Activated T-cell treated with anti-CD3 and anti-CD28 coated beads for 4 hours (primary cell): ENCODE results near the gene LMF2.

Source experiments
- DNase-seq: peaks from one replicate; pipeline ENCODE4 v3.0.0-alpha.2; 2020

Gene LMF2

DNA sequence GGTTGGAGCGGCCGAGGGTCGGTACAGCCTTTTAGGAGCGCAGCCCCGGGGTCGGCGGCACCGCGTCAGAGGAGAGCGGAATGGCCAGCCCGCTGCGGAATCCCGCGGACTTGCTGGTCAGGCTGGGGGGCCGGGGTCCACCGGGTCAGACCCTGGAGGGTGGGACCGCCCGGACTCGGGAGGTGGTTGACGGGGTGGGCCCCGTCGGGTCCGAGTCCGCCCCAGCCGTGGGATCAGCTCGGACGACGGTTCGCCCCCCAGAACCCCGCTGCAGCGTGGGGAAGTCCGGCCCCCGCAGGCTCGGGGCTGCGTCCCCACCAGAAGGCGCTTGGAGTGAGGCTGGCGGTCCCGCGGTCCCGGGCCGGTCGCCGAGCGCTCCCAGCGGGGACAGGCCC lies 26.5 kb downstream of the LMF2 start:
- no peak for DNase-seq

DNA sequence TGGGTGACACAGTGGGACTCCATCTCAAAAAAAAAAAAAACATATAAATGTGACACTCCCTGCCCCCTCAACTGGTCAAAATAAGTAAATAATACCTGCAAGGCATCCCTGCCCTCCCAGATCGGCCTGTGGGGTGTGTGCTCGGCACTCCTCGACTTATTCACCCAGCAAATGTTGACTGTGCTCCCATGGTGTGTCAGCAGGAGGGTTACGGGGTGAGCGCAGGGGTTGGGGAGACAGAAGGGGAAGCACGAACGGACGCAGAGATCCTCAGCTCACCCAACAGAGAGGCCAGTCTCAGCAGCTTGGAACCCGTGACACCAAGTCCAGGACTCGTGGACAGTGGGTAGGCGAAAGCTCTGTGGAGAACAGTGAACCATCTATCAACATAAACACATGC lies 27.8 kb downstream of the LMF2 start:
- DNase-seq = no peak

DNA sequence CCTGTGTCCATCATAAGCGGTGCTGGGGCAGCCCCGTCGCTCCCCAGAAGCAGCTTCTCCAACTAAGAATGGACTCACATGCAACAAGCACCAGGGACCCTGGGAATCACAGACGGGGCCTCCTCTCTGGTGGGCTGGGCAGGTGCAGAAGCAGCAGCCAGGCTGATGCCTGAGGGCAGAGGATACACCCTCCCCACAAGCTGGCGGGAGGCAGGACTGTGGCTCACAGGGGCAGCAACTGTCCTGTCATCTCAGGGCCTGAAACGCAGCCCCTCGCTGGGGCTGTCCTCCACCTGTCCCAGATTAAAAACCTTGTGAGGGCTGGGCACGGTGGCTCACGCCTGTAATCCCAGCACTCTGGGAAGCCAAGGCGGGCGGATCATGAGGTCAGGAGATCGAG lies 29.6 kb downstream of the LMF2 start:
- DNase-seq = no peak

DNA sequence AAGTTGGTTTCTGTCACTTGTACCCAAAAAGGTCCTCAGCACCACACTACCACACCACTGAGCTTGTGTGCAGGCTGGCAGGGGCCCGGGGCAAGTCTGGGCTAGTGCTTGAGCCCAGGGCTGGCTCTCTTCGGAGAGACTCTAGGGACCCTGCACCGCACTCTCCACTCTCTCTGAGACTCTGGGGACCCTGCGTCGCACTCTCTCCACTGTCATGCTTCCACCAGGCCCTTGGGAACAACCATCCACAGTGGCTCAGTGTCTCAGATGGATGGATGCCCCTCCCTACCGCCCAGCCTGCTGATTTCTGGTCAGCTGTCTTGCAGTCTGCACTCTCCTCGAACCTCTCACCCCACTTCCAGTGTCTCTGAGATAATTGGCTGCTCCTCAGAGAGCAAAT lies 30.6 kb downstream of the LMF2 start:
- DNase-seq = no peak

DNA sequence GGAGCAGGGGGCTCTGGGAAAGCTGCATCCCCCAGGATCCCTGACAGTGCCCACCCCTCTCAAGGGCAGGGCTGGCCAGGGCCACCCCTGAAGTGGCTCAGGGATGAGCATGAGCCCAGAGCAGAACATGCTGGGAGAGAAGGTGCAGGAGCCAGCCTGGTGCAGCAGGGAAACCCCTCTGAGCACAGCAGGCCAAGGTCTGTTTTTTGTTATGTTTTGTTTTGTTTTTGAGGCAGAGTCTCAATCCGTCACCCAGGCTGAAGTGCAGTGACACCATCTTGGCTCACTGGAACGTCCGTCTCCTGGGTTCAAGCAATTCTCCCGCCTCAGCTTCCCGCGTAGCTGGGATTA lies 31.9 kb downstream of the LMF2 start:
- DNase-seq = no peak

DNA sequence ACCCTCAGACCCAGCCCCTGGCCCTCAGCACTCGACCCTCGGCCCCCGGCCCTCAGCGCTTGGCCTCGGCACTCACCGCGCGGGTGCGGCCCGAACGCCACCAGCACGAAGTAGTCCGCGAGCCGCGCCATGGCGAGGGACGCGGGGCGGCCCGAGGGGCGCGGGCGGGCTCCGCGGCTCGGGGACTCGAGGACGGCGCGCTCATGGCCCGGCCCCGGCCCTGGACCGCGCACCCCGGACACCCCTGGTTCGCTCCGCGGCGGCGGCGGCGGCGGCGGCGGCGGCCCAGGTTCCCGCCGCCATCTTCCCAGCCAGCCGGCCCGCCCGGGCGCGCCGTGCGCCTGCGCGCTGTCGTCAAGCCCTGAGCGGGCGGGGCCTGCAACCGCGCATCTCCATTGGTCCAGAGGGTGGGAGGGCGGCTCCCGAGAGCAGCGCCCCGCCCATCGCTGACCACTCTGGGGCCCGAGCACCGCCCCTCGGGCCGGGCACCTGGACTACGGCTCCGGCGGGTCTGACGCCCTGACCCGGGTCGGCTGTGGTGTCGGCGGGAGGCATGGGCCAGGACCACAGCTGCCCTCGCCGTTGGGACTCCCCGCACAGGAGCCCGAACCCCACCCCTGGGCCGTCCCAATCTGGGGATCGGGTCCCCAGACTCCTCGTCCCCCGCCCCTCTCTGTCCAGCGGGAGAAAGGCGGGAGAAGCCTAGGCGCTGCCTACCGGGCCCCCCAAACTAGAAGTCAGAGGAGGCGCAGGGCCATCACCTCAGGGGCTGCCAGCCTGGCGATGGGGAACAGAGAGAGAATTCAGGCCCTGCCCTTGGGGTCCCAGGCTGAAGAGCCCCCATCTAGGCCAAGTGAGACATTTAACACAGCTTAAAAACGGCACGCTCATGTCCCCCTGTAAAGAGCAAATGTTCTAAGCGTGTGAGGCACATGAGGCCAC lies 32.5 kb downstream of the LMF2 start, which contains the start of gene SBF1:
TSS of gene SBF1 (minus strand) at position 326 of the 942 bp plus-strand sequence. CDS start at position 131, 195 bp downstream.
- DNase-seq = peak; percentile 79

DNA sequence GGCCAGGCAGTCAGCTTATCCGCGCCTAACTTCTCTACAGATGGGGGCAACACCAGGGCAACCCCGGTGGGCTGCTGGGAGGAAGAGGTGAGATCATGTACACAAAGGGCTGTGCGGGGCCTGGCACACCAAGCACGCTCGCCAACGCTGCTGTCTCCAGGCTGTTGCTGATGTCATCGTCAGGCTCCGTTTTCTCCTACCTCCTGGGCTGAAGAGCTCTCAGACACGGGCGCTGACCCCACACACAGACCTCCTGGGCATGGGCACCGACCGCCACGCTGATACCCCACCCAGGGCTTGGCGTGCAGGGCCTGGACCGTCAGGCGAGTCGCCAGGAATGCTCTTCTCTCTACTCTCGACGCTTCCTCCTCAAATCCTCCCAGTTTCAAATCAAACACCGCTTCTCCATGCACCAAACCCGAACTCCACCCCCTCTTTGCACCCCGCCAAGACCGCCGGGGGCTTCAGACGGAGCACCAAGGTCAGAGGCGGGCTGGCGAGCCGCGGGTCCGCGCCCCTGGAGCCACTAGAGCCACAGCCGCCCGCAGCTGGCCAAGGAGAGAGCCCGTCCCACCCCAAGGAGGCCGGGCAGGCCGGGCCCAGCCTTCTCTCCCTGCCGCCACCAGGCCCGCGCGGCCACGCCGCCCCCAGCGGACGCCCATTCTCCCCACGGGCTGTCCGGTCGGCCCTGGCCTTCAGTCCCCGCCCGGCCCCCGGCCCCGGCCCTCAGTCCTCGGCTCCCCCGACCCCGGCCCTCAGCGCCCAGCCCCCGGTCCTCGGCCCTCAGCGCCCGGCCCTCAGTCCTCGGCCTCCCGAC lies 33.4 kb downstream of the LMF2 start:
- no peak for DNase-seq

DNA sequence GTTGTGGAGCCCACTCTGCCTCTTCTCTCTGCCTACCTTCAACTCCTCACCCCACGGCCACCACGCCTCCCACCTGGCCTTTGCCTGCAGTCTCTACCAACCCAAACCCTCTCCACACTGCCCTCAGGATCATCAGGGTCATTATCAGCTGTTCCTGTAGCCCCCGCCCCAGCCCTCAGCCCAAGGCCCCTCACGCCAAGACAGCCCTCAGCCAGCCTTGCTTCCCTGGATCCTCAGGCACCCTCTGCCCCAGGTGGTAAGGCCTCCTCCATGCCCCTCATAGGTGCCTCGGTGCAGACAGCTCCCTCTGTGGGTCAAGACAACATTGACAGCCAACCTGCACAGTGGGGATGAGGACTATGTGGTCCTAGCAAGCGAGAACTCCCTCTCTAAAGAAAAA lies 34.4 kb downstream of the LMF2 start:
- DNase-seq = no peak

DNA sequence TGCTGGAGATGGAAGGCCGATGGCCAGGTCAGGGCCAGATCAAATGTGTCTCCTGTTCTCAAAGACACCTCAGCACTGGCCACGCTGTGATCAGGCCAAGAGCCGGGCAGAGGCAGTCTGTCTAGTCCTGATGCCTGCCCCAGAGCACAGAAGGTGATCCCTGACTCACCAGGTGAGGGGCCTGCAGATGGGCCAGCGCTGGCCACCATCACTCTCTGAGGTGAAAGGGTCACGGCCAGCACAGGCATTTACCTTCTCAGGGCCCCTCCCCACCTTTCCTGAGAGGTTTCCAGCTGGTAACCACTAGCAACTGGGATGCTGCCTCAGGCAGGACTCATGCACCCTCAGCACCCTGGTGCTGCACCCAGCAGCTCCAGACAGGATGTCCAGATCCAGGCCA lies 35.5 kb downstream of the LMF2 start:
- DNase-seq = no peak

DNA sequence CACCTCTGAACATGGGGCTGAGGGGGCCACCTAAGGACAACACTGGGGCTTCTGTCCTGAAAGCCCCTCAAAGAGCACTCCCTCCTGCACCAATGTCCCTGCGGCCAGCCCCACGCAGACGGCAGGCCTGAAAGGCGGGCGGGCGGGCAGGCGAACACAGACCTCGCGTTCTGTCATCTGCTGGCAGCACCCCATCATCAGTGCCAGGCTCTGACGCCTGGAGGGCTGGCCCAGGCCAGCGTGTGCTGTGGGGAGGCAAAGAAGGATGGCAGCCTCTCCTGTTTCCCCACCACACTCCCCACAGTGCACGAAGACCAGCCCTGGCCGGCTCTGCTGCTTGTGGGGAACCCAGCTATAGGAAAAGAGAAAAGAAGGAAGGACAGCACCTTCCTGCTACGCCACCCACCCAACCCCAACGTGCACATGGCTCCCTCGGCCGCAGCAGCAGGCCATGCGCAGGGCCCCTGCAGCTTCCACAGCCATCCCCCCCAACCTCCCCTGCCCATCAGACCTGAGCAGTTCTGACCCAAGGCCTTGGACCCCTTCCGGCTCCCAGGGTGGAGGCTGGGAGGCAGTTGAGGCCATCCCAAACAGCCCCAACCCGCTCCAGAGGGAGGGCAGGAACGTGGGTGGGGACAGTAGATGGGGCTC lies 36.2 kb downstream of the LMF2 start:
- DNase-seq = no peak

DNA sequence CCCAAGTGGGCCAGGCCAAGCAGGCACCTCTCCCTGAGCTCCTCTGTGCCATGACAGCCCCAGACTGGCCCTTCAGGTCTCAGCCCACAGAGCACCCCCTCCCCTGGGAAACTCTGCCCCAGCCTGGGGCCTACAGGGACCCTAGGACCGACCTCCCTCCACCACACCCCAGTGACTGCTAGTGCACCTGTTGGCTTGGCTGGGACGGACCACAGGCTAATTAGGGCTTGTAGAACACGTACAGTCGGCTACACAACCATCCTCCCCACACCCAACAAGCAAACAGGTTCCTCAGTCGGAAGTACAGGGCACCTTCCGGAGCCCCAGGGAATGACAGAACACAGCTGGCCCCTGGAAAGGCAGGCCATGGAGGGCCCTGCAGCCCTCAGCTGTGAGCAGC lies 37.0 kb downstream of the LMF2 start:
- DNase-seq = no peak

DNA sequence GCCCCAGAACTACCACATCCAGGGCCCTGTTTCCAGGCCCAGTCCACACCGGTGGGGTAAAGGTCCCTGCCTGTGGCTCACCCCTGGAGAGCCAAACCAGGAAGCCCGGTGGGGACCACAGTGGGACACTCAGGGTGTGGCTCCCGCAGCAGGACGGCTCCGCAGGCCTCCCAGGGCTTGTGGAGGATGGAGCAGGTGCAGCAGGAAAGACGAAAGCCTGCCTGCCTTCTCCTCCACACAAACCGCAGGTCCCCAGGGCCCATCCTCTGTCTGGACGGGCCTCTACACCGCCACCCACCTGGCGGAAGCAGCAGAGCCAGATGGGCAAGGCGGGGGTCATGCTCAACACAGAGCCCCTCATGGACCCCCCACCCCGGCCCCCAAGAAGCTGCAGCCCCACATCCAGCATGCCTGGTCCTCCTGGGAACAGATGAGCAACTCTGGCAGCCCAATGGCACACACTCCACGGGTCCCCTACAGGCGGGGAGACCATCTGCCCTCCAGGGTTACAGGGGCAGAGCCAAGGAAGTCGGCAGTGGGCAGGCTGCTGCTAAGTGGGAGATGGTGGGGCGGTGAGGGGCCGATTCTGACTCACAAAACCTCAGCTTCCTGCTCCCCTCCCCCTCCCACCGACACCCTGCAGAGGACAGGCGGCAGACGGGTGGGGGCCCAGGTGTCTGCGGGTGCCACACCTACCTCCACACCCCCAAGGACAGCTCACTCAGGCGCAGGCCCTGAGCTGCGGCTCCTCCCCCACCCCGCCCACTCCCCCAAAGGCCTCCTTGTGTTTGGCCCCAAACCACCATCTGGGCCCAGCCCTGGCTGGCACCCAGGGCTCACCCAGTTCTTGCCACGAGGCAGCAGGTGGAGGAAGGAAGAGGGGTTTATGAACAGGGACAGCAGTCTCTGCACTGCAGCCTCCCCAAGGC lies 37.9 kb downstream of the LMF2 start:
- DNase-seq = peak; percentile 94

DNA sequence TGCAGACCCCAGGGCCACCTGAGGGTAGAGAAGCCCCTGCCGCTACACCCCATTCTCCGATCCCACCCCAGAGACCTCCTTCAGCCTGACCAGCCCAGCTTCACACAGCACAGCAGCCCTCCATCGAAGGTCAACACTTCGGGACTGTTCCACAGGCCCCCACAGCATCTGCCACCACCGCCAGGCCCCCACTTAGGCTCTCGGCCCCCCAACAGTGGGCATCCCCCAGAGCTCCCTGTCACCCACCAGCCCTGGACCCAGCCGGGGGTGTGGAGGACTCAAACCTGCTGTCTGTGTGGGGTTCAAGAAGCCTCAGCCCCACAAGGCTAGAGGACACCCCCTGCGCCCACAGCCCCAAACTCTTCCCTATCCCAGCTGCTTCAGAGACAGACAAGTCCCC lies 38.9 kb downstream of the LMF2 start:
- no peak for DNase-seq

DNA sequence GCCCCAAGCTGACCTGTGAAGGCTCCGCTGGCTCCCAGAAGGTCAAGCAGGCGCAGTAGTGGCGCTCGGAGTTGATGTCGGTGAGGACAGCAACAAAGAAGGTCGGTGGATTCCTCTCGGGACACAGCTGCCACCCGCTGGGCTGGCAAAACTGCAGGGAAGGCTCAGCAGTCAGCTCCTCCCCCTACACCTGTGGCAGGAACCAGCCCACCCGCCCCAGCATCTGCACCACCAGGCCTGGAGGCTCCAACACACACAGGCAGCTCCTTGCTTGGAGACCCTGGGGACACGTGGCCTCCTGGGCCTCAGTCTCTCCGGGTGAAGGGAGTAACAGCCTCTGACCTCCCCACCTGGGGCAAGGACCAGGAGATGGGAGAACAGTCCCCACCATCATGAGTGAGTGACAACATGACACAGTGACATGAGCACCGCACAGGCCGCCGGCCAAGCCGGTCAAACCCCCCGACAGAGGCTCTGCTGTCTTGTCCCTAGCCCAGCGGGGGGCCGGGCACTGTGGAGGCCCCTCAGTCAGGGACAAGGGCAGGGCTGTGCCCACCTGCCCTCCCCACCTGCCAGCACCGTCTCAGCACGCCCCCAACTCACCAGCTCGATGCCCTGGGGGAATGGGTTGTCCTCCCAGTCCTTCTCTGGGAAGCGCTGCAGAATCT lies 39.6 kb downstream of the LMF2 start:
- no peak for DNase-seq

DNA sequence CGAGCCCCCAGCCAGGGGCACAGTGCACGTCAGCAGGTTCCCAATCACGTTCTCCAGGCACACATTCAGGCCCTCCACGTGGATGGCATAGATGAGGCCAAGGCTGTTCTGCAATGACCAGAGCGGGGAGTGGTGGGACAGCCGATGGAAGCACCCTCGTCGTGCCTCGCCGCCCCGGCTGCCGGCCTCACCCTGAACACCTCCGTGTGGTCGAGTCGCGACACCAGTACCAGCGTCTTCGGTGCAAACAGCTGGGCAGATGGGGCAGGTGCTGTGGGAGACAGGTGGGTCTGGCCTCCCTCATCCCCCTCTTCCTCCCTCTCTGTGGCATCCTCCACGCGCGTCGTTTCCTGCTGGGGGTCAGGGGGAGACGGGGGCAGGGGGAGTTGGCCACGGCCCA lies 40.2 kb downstream of the LMF2 start:
- DNase-seq = no peak

DNA sequence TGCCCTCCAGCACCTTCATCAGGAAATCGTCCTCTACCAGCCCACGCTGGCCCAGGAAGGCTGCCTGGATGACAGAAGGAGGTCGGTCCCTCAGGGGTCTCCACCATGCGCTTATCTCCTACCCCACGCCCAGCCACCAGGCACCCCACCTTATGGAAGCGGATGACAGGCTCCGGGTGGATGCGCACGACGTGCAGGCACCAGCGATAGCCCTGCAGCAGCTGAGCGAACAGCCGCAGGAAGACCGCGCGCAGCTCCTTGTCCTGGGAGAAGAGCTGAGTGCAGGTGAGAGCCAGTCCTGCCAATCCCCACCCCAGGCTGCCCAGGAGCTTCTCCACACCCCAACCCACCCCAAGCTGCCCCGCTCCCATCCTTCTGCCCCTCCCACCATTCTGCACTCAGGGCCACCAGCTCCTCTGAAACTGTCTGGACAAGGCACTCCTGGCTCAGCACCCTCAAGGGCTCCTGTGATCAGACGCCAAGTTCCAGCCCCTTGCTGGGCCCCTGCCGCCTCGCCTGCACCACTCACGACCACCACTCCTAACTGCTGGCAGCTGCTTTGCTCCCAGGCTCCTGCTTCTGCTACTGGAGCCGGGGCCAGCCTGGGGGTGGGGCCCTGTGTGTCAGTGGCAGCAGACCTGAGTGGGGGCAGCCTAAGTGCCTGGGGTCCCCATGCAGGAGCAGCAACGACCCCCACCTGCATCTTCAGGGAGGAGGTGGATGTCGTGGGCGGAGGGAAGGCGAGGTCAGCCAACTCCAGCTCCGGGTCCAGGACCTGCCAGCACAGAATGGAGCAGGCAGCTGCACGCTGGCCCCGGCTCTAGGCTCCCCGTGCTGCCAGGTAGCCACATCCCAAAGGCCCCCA lies 42.2 kb downstream of the LMF2 start:
- DNase-seq = no peak

DNA sequence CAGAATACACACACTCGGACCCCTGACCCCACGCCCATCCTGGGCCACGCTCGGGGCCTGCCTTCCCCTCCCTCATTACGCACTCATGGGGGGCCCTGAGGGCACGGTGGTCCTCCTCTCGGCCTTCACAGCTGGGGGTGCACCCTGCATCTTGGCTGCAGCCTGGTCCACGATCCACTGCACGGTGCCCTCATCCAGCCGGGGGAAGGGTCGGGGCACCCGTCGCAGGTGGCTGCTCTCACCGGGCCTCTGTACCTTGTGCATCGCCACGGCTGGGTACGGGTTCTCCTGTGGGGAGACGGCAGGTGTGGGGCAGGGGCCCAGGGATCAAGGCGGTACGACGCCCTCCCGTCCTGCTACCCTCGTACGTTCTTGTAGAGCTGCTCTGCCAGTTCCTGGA lies 43.1 kb downstream of the LMF2 start:
- DNase-seq = no peak

DNA sequence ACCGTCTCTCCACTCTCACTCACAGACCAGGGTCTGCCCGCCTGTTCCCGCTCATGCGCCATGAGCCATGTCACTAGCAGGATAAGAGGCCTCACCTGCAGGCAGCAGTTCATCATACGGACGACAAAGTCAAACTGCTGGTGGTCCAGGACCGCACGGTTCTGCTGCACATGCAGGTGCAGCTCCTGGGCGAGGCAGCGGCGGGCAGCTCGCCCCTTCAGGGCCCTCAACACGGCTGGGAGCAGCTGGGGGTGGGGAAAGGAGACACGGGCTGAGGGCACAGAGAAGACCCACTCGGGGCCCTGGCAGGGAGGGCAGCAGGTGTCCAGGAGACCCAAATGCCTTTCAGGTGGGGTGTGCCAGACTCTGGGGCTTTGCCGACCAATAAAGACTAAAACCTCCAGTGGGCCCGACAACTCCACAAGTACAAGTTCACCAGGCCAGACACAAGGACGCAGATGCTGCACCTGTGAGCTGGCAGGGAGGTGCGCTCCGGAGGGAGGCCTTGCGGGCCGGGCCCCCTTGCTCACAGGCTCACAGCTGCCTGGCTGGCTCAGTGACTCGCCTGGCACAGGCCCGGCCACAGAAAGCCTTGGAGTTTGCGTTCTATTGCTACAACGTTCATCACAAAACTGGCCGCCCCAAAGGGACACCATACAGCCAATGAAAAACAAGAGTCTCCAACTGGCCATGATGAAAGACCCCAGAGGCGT lies 44.2 kb downstream of the LMF2 start:
- no peak for DNase-seq

DNA sequence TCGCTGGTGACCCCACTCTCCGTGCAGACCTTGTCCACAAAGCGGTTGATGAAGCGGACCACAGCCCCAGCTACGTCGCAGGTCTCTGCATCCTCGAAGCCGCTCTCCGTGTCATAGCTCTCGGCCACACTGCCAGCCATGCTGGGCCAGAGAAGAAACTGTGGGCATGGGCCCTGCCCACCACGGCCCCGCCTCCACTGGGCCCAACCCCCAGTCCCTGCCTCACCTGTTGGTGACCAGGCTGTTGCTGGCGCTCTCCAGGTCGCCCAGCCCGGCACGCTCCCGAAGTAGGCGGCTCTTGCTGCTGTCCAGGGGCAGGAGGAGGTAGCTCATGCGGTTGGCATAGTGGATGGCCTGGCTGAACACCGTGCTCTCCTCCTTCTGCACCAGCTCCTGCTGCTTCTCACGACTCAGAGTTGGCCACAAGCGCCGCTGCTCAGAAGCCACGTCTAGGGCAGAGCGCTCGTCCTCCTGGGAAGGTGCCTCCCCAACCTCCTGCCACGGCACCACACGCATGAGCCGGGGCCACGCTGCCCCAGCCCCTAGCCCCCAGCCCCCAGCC lies 45.4 kb downstream of the LMF2 start:
- no peak for DNase-seq

DNA sequence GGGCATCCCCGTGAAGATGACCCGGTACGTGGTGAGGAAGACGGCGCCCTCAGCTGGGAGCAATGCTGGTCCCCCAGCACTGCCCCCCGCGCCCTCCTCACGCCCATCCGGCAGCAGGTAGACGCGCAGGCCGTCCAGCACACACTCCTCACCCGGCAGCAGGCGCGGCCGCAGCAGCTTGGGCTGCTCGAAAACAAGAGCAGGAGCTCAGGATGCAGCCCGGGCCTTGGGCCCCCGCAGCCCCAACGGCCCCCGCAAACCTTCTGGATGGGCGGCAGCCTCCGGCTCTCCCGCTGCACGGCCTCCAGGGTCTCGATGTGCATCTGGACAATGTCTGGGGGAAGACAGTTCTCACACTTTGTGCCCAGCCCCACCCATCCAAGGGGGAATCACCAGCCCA lies 46.0 kb downstream of the LMF2 start:
- no peak for DNase-seq
